Breast epithelium (tissue), 3 donors: ENCODE results near the gene CIAO2B.

Experiments used
- POLR2A ChIP-seq: fragments of 450-650 bp; IDR thresholded peaks from one replicate; pipeline ENCODE4 v1.6.1; 2016; ENCODE audit warnings: antibody characterized with exemption, mild to moderate bottlenecking, moderate library complexity
- TF ChIP-seq, protein P1 (sequence below), 3 donors: fragments of 450-650 bp; IDR thresholded peaks; one replicate each; pipeline ENCODE4 v1.5.1; 2016 to 2017; ENCODE audit warnings: antibody characterized with exemption in 3 of 3, mild to moderate bottlenecking in 3 of 3, moderate library complexity in 3 of 3

GRCh38 chr16:66898207-66898606, 36.0 kb downstream of the CIAO2B start:
- TF ChIP-seq, protein P1, sequence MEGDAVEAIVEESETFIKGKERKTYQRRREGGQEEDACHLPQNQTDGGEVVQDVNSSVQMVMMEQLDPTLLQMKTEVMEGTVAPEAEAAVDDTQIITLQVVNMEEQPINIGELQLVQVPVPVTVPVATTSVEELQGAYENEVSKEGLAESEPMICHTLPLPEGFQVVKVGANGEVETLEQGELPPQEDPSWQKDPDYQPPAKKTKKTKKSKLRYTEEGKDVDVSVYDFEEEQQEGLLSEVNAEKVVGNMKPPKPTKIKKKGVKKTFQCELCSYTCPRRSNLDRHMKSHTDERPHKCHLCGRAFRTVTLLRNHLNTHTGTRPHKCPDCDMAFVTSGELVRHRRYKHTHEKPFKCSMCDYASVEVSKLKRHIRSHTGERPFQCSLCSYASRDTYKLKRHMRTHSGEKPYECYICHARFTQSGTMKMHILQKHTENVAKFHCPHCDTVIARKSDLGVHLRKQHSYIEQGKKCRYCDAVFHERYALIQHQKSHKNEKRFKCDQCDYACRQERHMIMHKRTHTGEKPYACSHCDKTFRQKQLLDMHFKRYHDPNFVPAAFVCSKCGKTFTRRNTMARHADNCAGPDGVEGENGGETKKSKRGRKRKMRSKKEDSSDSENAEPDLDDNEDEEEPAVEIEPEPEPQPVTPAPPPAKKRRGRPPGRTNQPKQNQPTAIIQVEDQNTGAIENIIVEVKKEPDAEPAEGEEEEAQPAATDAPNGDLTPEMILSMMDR (IDR thresholded peaks at IDR 0.05) = no peak
- no peak for TF ChIP-seq POLR2A
